ENCODE measurements around the gene TBC1D2.

The TBC1D2 gene

DNA sequence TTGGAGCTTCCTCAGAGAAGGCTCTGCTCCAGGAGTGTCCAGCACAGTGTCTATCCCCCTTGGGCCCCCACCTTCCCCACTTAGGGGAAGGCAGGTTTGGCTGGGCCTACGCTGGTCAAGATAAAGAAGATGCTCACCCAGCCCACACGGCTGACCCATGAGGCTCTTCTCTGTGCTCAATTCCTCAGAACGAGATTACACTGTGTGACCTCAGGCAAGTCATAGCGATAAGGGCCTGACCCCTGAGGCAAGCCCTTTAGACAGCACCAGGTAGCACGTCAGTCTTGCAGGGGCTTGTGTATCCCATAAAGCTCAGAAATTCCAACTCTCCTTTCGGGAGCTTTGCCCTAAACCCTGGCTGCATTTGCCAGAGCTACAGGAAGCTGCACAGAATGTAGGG lies 95.7 kb downstream of the TBC1D2 start:
- DNase-seq: no peak

DNA sequence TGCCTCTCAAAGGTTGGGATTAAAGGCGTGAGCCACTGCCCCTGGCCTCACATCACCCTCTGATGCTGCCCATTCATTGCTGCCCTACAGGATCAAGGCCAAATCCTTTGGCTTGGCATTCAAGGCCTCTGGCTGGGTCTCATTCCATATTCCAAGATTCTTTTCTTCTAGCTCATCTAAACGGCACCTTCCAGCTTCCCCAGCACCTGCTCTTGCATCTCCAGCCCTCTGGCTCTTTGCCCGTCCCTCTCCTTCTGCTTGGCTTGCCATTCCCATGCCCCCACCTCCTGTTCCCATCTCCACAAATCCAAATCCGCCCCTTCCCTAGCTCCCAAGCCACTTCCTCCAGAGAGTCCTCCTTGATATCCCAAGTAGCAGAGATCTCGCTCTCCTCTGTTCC lies 96.1 kb downstream of the TBC1D2 start:
- no peak for DNase-seq

DNA sequence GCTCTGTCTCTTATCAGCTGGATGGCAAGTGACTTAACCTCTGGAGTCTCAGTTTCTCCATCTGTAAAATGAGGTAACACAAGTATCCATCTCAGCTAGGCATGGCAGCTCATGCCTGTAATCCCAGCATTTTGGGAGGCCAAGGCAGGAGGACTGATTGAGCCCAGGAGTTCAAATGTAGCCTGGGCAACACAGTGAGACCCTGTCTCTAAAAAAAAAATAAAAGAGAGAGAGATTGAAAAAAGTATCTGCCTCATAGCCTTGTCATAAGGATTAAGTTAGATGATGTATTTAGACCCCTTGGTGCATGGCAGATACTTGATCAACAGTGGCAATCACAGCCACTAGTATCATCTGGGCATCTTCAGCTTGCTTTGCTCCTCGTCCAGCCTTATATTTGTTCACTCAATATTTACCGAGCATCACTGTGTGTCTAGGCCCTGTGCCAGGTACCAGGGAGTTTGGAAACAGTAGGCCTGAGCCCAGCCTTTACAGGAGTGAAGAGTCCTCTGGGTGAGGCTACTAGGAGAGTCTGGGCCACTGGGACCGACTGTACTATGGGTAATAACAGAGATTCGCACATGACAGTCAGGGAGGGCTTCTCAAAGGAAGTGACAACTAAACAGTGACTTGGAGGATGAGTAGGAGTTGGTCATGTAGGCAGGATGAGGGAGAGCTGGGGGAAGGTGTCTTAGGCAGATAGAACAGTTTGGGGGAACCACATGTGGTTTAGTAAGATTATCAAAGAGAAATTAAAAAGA lies 97.2 kb downstream of the TBC1D2 start:
- DNase-seq: no peak

DNA sequence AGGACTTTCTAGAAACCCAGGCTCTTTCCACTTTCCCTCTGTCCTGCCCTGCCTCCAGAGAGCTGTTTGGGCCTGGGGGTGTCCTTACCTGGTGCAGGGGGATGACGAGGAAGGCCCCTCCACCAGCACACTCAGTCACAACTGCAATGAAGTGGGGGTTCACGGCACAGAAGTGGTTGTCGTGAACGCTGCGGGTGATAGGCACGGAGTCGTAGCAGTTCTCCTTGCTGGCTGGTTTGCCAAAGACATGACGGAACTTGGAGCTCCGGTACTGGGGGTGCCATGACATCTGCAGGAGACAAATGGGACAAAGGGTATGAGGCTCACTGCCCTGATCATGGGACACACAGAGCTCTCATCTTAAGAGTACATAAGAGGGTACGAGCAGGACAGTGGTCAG lies 98.1 kb downstream of the TBC1D2 start:
- DNase-seq: no peak

DNA sequence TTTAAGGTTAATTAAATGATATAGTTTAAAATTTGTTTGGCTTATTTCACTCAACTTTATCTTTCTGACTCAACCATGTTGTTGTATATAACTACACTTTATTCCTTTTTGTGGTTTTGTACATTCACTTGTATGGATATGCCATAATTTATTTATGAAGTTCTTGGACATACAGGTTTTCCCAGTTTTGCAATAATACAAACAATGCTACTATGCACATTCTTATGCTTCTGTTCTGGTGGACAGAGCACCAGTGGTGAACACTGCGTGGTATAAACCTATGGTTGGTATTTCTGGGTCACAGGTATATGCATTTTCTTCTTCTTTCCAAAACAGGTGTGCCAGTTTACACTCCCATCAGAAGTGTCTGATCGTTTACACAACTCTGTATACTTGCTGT lies 100.8 kb downstream of the TBC1D2 start:
- DNase-seq: no peak

DNA sequence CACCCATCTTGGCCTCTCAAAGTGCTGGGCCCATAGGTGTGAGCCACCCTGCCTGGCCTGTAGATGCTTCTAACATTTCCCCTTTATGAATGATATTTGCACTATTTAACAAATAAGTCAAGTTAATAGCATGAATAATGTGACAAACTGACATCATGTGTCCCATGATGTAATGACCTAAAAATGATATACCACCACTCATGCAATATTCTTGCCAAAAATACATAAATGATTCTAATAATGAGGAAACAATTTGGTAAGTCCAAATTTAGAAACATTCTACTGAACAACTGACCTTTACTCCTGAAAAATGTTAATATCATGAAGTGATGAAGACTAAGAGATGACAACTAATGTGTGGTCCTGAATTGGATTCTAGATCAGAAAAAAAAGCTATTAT lies 102.9 kb downstream of the TBC1D2 start:
- no peak for DNase-seq

DNA sequence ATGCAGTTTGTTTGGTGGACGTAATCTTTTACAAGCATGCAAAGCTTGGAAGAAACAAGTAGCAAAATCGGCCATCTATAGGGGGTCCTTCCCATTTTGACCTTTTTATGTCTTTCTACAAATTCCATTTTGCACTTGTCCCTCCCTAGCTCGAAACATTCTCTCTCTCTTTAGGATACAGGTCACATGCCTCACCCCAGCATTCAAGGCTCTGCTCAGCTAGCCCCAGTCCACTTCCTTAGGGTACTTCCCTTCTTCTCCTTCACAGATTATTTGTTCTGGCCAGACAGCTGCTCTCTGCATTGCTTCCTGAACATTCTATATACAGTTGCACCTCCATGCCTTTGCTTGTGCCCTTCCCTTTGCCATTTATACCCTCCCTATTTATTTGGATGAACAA lies 104.7 kb downstream of the TBC1D2 start:
- no peak for DNase-seq

DNA sequence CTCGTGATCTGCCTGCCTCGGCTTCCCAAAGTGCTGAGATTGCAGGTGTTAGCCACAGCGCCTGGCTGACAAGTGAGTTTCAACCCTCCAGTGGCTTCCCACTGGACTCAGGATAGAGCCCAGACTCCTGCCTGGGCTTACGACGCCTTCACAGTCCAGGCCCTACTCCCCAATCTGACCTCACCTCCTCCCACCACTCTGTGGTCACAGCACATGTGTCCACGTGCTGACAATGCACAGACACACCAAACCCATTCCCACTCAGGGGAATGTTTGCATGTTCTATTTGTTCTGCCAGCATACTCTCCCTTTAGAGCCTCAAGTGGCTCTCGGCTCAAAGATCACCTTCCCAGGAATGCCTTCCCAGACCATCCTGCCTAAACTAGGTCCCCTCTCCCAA lies 105.3 kb downstream of the TBC1D2 start:
- DNase-seq: no peak

DNA sequence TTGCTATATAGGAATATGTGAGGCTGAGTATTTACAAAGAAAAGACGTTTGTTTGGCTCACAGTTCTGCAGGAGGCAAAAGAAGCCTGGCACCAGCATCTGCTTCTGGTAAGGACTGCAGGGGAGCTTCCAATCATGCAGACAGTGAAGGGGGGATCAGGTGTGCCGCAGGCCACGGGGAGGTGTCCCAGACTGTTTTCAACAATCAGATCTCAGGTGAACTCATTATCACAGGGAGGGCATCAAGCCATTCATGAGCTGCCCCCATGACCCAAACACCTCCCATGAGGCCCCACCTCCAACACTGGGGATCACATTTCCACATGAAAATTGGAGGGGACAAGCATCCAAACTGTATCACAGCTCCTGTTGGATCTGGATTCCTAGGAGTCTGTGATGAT lies 106.0 kb downstream of the TBC1D2 start:
- no peak for DNase-seq
